Astrocyte of the hippocampus (primary cell): ENCODE data around the gene BMAL2.

Source experiments
- DNase-seq: peaks from one replicate; pipeline ENCODE4 v3.0.0; 2011; ENCODE audit warnings: low read depth, low spot score

Gene BMAL2

DNA sequence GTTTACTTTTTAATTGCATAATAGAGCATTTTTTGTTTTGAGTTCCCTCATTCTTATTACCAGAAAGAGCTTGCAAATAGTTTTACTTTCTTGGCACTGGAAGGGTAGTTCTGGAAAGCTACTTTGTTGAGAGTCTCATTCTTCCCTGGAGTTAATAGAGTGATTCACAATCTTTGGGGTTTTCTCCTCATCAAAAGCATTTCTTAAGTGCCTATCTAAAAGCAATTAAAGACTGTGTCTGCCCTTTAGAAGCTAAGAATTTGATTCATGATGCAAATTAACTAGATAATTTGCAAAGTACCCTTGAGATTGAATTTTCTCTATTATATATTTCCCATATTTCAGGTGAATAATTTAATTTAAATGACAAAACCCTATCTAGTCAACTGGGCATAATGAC lies 8.1 kb upstream of the BMAL2 start:
- DNase-seq = peak; percentile 51

DNA sequence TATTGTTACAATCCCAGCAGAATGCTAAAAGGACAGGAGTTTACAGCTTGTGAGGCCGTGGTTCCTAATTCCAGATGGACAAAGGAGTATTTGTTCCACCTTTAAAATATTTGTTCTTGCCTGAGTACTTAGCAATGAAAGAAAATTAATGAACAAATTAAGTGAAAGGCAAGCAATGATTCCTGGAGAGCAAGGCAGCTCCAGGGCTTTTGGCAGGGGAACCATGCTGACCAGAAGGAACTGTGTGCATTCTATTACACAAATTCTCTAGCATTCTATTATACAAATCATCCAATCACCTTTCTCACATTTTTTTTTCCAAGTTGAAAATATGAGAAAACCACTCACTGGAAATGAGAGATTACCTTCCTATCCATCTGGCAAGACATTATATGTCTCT lies 1.8 kb upstream of the BMAL2 start:
- peak; percentile 58 for DNase-seq

DNA sequence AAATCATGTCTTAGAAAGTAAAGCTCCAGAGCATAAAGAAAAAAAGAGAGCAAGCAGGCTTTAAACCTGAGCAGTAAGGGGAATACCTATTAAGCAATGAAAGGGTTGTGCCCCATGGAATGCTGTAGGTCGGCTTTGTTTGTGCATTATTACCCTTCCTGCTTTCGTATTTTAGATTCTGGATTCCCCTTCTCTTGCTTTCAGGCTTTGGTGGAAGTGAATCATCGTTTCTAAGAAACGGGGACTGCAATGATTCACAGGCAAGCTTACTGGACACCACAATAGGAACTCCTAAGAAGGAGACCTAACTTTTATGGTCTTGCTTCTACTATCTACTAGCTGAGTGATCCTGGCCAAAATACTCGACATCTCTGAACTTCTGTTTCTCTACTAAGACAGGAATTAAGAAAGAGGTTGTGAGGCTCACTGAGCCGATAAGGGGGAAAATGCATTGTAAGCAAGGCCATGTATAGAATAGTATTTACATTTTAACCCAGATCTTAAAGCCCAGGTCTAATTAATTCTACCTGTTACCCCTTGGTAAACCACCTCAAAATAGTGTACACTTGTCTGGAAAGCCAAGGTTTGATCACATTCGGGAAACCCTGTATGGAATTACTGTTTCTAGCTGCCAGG lies 1.2 kb upstream of the BMAL2 start:
- peak; percentile 90 for DNase-seq

DNA sequence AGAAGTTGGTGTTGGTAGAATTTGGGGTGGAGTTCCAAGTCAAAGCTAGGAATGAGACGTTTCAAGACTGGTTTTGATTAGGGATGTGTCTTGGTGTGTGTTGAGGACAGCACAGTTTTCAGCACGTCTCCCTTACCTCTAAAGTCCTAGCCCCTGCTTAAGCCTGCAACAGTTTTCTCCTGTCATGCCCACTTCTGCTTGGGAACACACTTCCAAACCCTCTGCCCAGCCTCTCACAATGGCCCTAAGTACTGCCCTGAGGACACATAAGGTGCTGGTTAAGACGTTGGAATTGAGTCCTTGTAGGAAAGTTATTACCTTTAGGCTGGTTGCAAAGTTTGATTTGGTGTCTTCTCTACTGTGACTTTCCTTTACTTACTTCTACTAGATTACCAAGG lies 710 bp upstream of the BMAL2 start:
- DNase-seq = no peak

DNA sequence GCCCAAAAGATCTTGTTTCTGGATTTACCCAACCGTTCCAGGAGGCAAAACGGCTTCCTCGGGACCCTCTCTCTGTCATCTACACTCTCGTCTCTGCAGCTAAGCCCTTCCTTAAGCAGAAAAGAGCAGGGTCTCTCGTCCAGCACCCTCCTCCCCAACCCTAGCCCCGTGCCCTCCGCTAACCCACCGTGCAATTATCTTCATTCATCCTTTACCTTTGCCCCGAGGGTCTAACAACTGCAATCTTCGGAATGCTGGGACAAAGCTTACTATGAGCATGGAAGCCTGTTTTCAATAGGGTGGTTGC lies 276 bp upstream of the BMAL2 start:
- DNase-seq = no peak

DNA sequence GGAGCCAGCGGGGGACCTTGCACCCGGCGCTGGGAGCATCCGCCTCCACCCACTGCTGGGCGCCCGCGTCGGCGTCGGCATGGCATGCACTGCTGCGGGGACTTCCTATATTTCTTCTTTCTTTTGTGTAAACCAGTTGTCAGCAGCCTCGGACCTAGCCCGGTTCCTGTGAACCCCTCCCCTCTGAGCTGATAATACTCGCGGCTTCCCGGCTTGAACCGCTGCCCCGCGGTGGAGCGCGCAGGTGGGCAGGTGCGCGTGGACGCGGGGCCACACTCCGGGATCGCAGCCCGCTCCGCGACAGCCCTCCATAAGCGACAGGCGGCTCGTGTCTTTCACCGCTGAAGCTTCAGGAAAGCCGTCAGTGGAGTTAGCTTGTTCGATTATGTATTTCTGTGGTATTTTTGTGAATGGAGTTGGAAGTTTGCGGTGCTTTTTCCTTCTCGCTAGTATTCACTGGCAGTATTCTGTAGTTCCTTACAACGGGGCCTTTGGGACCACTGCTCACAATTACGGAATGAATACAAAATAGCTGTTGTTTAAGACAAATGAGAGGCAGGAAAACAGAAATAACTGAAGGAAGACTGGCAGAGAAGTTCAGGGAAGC lies 870 bp downstream of the BMAL2 start:
- peak; percentile 54 for DNase-seq

DNA sequence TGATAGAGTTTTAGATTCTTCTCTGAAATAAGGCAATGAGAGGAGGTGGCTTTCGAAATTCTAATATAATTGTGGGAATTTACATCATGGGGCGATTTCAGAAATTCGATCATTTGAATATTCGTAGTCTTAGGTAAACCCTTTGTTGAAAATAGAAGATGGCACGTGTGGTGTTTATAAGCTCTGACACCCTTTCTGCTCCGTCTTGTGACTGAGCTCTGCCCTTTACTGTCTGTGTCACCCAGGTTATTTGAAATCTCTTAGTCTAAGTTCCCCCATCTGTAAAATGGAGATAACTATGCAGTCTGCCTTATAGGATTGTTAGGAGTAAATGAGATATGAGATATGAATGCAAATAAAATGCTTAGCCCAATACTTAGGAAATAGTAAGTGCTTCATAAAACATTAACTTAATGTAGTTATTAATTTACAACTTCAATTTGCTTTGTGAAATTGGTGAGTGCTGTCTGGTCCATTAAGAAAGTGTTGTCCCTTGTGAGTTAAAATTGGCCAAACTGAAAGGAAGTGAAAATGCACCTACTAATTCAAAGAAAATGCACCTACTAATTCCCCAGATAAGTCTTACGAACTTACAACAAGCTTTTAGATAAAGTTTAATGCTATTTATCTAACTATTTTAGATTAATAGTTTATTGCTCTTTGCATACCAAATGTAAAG lies 1.5 kb downstream of the BMAL2 start:
- DNase-seq = no peak

DNA sequence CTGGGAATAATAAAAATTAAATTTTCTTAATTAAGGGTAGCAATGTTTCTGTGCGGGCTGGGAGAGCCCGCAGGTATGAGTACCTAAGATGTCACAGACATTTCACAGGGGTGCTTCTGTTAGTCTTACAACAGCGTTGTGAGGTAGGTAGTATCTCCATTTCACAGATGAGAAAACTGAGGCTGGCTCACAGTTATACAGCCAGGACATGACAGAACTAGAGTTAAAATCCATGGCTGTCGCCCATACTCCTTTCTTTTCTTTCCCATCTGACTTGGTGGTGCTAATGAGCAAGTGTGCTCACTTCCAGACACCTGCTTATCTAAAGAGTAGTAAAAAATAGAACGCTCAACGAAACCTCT lies 2.1 kb downstream of the BMAL2 start:
- DNase-seq = no peak

DNA sequence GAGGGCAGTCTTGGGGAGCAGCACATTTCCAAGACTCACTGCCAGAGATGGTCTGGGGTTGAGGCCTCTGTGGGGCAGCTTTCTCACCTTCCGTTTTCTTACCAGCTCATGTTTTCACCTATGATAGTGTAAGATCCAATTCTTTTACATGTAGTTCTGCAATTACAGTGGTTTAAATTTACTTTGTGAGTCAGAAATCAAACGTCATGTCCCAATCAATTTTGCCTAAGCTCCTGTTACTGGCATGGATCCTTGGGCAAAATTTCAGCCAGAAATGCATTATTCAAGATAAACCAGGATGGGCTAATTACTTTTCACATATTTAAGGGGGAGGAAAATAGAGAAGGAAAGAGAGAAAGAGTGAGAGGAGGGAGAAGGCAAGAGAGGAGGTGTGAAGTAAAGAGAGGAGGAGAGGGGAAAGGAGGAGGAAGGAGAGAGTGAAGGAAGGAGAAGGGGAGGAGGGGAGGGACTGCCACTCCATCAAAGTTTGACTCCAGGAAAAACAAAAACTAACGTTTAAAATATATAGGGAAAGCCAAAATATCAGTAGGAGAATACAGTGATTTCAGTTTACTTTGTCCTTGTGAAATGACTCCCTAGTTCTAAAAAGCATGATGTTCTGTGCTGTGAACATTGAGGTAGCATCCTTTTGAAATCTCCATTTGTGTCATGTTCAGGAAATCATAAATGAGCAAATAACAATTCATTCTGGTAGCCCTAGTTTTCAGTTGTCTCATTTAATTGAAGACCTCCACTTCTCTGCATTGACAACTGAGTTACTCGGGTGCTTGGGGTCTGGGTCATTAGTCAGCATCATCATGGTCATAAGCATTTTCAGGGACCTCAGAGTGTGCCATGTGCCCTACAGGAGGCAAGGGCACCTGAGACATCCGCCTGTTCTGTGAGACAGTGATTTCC lies 3.0 kb downstream of the BMAL2 start:
- DNase-seq = no peak

DNA sequence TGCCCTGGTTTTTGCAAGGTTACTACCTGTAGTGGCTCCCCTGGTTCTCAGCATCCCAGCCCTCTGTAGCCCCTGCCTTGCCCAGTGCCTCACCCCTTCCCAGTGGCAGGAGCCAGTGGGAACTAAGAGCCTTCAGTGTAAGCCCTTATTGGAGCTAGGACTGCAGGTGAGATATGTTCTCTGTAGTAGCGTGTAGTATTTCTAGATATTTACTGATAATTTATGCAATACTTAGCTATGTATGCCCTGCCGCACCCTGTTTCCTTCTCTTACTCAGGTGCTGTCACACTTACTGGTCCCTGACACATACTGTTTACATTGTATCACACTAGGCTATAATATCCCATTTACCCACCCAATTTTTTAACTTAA lies 3.6 kb downstream of the BMAL2 start:
- no peak for DNase-seq

DNA sequence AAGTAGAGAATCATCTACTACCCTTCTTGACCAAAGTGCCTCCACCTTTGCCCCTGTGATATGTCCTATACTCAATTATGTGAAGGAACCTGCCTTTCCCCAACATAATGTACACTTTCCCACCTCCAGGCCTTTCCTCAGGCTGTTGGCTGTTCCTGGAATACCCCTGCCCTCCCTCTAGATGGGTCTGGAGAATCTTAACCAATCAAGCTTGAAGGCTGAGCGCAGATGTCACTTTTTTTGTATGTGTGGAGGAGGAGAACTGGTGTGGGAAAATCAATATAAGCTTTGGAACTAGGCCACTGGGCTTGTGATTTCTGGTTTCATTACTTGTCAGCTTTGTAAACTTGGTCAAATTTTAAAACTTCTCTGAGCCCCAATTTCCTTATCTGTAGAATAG lies 4.7 kb downstream of the BMAL2 start:
- DNase-seq = no peak

DNA sequence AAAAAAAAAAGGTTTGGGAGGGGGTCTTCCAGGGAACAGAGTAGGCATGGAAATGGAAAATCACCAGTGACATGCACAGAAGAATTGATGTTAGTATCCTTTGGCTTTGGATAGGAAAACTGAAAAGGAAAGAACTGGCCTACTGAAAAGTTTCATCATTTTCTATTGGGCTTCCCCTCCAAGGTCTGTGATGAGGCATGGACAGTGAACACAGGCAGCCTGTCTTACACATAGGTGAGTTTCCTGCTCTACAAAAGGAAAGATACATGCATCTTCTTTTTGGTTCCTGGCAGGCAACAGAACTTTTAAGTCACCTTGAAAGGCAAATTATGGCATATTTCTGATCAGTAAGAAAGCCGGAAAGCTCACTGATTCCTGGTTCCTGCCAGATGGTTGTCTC lies 5.8 kb downstream of the BMAL2 start:
- no peak for DNase-seq

DNA sequence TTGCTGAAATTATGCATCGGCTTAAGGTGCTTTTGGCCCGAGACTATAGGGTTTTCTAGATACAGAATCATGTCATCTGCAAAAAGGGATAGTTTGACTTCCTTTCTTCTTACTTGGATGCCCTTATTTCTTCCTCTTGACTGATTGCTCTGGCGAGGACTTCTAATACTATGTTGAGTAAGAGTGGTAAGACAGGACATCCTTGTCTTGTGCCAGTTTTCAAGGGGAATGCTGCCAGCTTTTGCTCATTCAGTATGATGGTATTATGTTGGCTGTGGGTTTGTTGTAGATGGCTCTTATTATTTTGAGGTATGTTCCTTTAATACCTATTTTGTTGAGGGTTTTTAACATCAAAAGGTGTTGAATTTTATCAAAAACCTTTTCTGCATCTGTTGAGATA lies 8.3 kb downstream of the BMAL2 start:
- no peak for DNase-seq

DNA sequence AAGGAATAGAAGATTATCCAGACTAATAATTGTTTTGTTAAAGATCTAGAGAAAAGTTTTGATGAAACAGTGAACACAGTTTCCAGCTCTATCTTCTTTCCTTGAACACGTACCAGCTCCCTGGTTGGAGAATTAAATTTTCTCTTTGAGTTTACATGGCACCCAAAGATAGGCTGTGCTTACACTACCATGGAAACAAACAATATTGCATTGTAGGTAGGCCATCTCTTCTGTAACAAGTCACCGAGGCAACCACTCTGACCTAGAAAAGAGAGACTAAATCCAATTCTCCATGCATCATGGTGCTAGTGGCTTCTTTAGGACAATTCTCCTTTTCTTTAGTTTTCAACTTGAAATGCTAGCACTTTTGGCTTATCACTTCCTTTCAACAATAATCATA lies 9.9 kb downstream of the BMAL2 start:
- DNase-seq = no peak

DNA sequence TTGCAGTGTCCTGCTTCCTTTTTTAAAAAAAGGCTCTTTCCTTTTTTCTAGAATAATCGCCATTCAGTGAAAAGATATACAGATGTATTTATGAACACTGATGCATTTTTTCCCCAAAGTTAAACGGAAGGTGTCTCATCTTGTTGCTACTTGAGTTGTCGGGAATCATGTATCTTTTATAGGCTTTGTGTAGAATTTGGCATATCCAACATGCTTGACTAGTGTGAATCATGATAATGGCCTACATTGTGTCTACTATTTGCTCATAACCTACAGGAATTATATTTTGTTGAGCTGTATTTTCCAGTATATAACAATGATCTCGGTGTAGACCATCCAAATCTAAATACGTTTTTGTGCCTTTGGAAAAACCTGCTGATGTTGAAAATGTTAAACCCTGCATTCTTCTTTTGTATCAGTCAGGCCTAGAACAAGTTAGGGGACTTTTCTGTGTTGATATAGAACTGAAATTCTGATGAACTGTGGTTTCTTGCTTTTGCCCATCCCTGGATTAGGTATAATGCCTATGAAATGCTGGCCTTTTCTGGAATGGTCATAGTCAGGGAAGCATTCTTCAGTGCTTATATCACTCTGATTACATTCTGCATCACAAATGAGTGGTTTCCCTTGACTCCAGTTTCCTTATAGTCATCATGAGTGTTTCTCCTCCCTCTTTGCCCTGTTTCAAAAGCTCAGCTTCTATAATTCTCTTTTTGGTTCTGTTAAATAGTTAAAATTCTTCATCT lies 10.8 kb downstream of the BMAL2 start:
- DNase-seq = peak; percentile 91

DNA sequence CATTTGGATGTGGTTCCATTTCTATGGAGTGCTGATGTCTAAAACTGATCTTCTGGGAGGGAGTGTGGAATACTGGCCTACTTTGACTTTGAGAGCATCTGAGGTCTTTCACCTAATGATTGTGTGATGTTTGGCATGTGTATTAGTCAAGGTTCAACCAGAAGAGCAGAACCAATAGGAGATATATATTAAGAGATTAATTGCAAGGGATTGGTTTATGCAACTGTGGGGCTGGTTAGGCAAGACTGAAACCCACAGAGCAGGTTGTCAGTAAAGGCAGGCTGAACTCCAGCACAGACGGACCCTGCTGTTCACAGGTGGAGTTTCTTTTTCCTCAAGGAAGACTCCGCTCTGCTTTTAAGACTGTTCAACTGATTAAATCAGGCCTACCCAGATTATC lies 11.6 kb downstream of the BMAL2 start:
- no peak for DNase-seq

DNA sequence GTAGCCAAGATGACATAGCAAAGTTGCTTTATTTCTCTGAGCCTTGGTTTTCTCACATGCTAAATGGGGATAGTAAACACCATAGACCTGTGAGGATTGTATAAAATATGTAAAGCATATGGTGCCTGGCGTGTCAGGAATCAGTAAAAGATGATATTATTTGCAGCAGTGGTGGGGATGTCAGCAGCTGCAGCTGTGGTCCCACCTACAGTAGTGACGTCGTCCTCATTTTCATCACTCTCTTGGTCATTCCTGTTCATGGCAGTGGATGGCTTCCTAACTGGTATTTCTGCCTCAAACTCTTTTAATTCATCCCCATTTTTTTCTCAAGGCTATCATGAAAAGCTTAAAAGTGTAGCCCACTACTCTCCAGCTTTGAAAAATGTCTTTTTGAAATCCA lies 12.1 kb downstream of the BMAL2 start:
- DNase-seq = no peak

DNA sequence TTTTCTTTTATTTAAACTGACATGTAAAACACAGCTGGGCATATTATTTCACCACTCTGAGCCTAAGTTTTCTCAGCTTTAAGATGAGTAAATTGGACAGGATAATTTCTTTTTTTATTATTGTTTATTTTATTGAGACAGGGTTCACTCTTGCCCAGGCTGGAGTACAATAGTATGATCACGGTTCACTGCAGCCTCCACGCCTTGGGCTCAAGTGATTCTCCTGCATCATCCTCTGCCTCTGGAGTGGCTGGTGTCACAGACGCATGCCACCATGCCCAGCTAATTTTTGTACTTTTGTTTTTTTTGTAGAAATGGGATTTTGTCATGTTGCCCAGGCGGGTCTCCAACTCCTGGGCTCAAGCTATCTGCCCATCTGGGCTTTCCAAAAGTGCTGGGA lies 12.7 kb downstream of the BMAL2 start:
- no peak for DNase-seq

DNA sequence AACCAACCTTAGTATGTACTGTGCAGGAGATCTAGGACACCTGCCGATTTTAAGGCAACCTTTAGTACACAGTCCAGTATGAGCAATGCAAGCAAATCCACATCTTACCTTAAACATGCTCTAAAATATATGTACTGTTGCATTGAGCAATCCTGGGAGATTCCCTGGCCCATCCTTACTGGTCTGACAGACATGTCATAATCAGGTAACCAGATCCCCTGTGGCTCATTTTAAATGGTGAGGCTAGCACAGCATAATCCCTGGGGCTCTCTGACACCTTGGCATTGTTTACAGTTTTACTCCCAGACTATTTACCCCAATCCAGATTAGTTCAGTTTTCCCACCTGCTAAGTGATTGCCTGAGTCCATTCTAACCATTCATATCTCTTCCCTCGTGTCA lies 15.1 kb downstream of the BMAL2 start:
- DNase-seq = no peak

DNA sequence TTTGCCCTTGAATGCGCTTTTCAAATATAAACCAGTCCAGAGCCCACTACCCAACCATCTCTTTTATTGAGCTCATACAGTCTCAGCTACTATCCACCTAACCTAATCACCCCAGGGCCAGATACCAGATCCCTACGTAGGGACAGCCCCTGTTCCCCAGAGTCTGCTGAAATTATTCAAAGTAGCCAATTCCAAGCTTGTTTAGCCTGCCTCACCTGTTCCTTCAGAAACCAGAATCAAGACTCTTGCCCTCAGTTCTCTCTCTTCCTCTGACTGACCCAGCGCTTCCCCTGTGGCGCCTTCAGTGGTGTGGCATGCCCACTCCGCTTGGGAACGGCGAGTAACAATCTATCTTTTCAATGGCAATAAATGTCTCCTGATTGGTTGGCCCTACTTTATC lies 18.8 kb downstream of the BMAL2 start:
- DNase-seq = no peak

DNA sequence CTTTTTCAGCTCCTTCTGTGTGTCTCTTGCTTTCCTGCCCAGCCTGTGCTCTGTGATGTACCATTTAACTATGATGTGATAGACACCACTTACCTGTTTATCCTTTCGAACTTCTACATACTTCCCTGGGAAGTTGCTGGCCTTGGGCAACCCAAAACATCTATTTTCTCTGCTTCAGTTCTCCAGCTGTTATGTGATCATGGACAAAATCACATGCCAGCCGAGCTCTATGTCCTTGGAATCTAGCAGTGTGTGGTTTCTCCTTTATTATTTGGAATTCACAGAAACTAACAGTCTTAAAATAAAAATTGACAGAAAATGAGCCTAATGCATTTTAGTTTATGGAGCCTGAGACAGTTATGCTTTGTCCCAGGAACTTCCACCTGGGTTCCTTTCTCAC lies 22.9 kb downstream of the BMAL2 start:
- no peak for DNase-seq

DNA sequence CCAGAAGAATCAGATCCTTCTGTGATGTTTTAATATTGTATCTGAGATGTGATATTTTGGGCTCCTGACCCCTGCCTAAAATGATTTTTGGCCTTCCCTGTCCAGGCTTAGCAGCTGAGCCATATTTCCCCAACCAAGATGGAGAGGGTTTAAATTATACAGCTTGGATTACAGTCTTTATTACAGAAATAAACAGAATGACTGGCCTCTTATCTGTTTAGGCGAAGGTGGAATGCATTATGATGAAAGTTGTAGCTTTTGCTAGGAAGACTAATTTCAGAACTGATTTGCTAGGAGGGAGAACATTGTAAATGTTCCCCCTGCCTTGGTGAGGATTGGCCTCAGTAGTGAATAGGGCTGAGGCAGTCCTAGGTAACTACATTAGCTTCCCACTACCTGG lies 23.3 kb downstream of the BMAL2 start:
- DNase-seq = no peak
